Thoracic aorta (tissue), 2 donors: ENCODE data around the gene DNAJC30. TPM values are rescaled to one million over a fixed set of nuclear protein-coding genes. Genes with fewer than 3 reads are reported as not detected.
"Not testable (repeated sequence)": the region's sequence is repeated elsewhere in the genome, so short reads cannot be mapped to it uniquely, and the experiment has no call there.

ENCODE experiments used
- ATAC-seq: fragments of 150-250 bp; one replicate; pipeline ENCODE4 v1.8.0; 2017; ENCODE audit warnings: low read depth; ENCODE audit not compliant: insufficient number of reproducible peaks, low FRiP score
- DNase-seq: peaks from one replicate; pipeline ENCODE4 v3.0.0-alpha.2; 2020; ENCODE audit warnings: low spot score
- H3K27ac ChIP-seq, 2 donors: fragments of 200-600 bp; sonication (generic); 1 replicate in 1 of 2; 2 replicates in 1 of 2; pipeline ENCODE4 v1.5.1; 2016; ENCODE audit warnings: mild to moderate bottlenecking in 2 of 2, moderate library complexity in 2 of 2
- H3K27me3 ChIP-seq: fragments of 200-600 bp; sonication (generic); replicated peaks from 2 replicates; pipeline ENCODE4 v1.6.0; 2016; ENCODE audit warnings: mild to moderate bottlenecking; ENCODE audit not compliant: insufficient read depth
- H3K36me3 ChIP-seq: fragments of 200-600 bp; sonication (generic); one replicate; pipeline ENCODE4 v1.5.1; 2016
- H3K4me1 ChIP-seq, 2 donors: fragments of 200-600 bp; sonication (generic); 1 replicate in 1 of 2; 2 replicates in 1 of 2; pipeline versions ENCODE4 v1.5.1 to v1.6.0; 2016; ENCODE audit warnings: low read depth in 2 of 2, mild to moderate bottlenecking in 1 of 2; ENCODE audit not compliant: control insufficient read depth in 1 of 2
- H3K4me3 ChIP-seq: fragments of 200-600 bp; sonication (generic); 2 replicates; pipeline ENCODE4 v1.5.1; 2016; ENCODE audit warnings: mild to moderate bottlenecking
- H3K9me3 ChIP-seq: fragments of 200-600 bp; sonication (generic); 2 replicates; pipeline ENCODE4 v1.5.1; 2016
- CTCF ChIP-seq: fragments of 200-600 bp; sonication (generic); IDR thresholded peaks from one replicate; pipeline ENCODE4 v1.5.1; 2019; ENCODE audit warnings: antibody characterized with exemption
- total RNA-seq, 2 donors: library from RNA; depleted of rRNA; stranded (reverse); fragments of >200 nt; gene quantifications; one replicate each; pipeline versions ENCODE4 v1.1.0 to v1.2.3, GENCODE V29; 2016

The DNAJC30 gene
- total RNA-seq, 2 donors from 2014 or later, result 3.9 to 7.8 TPM

GRCh38 chr7:73716318-73716890 is 33.2 kb upstream of the DNAJC30 start:
- Histone ChIP-seq H3K4me3 (no peak overlapping the region), H3K27ac (no peak overlapping the region)

GRCh38 chr7:73715648-73716317 is 32.5 kb upstream of the DNAJC30 start:
- Histone ChIP-seq H3K27me3 (no peaks in the 10 kb centered on the region), H3K4me3 (no peak overlapping the region), H3K27ac (no peak overlapping the region), H3K36me3 (no peaks in the 10 kb centered on the region), H3K4me1 (peaks cover 17 to 53% of the 10 kb centered on the region in 2 donors), H3K9me3 (no peaks in the 10 kb centered on the region)
- ATAC-seq (no peak), DNase-seq (no peak)
- no peak for TF ChIP-seq CTCF

More at GRCh38 chr7:73716318-73716890, 33.2 kb upstream of the DNAJC30 start:
- Histone ChIP-seq H3K4me1 (peaks cover 17 to 59% of the 10 kb centered on the region in 2 donors), H3K36me3 (no peaks in the 10 kb centered on the region), H3K9me3 (no peaks in the 10 kb centered on the region), H3K27me3 (no peaks in the 10 kb centered on the region)
- ATAC-seq (no peak), DNase-seq (no peak)
- no peak for TF ChIP-seq CTCF

GRCh38 chr7:73713319-73713718 is 30.1 kb upstream of the DNAJC30 start:
- not testable (repeated sequence) for ATAC-seq, H3K9me3 ChIP-seq, H3K27ac ChIP-seq, H3K27me3 ChIP-seq, H3K4me3 ChIP-seq, H3K36me3 ChIP-seq, DNase-seq
- peaks cover 8 to 33% of the 10 kb centered on the region in 2 donors for H3K4me1 ChIP-seq

GRCh38 chr7:73712773-73713172 is 29.5 kb upstream of the DNAJC30 start:
- H3K4me1 ChIP-seq, result peaks cover 3 to 28% of the 10 kb centered on the region in 2 donors
- TF ChIP-seq CTCF, result no peak
- H3K9me3 ChIP-seq, result no peaks in the 10 kb centered on the region
- ATAC-seq (no peak), DNase-seq (no peak)
- H3K27me3 ChIP-seq, result no peaks in the 10 kb centered on the region
- no peaks in the 10 kb centered on the region for H3K36me3 ChIP-seq
- no peak overlapping the region for H3K27ac ChIP-seq
- no peak overlapping the region for H3K4me3 ChIP-seq

- no peaks in the 10 kb centered on the region for H3K27me3 ChIP-seq
- H3K36me3 ChIP-seq, result no peaks in the 10 kb centered on the region
- H3K4me1 ChIP-seq, result peaks cover 0 to 20% of the 10 kb centered on the region in 2 donors
- no peak overlapping the region for H3K27ac ChIP-seq
- no peak for TF ChIP-seq CTCF
- H3K9me3 ChIP-seq, result no peaks in the 10 kb centered on the region
- DNase-seq (no peak), ATAC-seq (no peak)
- H3K4me3 ChIP-seq, result no peak overlapping the region
Observed at GRCh38 chr7:73708961-73709549, 25.8 kb upstream of the DNAJC30 start.
